HG03520 (cell line): Measurements from ENCODE around the gene VSTM2B.

Source experiments
- ATAC-seq: cut with Tn5 transposase; IDR thresholded peaks from one replicate; pipeline ENCODE4 v1.9.1; 2021; ENCODE audit warnings: mild to moderate bottlenecking, moderate library complexity; ENCODE audit not compliant: unreplicated experiment

VSTM2B gene

GRCh38 chr19:29495901-29496441 lies 29.8 kb upstream of the VSTM2B start:
- ATAC-seq, result no peak

DNA sequence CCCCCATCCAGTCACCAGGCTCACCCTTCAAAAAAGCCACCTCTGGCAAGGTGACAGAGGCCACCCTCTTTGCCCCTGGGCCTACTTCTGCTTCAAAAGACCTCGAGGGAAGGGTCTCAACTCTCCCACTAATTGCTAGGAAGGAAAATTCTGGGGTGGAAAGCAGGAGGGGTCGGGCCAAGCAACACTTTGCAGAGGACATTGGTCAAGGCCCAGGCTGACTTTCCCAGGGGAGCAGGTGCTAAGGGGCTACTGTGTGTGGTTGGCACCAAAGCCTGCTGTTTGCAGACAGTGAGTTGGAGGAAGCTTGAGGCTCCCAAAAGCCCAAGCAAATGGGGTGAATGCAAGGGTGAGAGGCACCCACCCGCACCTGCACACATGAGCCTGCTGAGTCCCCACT lies 28.6 kb upstream of the VSTM2B start:
- ATAC-seq, result no peak

DNA sequence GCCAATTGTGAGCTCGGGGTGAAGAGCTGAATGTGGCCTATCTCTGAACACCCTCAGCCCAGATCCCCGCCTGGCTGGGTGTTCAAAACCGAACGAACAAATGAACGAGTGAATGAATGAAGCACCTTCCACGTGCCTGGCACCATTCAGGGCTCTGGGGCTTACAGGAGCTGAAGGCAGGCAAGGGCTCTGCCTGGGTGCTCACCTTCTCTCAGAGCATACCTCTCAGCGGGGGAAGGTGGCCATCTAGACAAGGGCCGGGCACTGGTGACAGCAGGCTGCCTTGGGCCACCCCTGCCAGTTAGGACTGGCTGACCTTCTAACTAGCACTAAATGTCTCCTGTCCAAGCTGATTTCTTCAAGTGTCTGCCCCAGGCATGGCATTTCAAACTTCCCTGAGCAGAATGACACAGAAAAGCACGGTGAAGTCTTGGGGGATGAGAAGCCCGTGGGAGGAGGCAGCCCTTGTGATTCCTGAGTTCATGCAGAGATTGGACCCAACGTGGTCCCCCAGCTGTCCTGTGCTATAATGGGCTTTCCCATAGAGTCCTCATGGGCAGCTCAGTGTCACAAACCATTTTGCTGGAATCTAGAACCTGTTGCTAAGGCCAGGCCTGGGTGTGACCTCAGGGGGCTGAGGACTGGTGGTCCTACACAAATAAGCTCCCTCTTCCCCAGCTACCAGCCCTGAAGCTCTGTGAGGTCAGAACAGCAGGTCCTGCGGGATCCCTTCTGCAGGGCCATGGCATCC lies 27.9 kb upstream of the VSTM2B start:
- no peak for ATAC-seq

GRCh38 chr19:29499261-29499920 lies 26.4 kb upstream of the VSTM2B start:
- ATAC-seq, result no peak

GRCh38 chr19:29499921-29500590 lies 25.7 kb upstream of the VSTM2B start:
- no peak for ATAC-seq

GRCh38 chr19:29501816-29502580 lies 23.8 kb upstream of the VSTM2B start:
- no peak for ATAC-seq

GRCh38 chr19:29502581-29502850 lies 23.3 kb upstream of the VSTM2B start:
- no peak for ATAC-seq

GRCh38 chr19:29503140-29503758 lies 22.5 kb upstream of the VSTM2B start:
- ATAC-seq, result no peak

DNA sequence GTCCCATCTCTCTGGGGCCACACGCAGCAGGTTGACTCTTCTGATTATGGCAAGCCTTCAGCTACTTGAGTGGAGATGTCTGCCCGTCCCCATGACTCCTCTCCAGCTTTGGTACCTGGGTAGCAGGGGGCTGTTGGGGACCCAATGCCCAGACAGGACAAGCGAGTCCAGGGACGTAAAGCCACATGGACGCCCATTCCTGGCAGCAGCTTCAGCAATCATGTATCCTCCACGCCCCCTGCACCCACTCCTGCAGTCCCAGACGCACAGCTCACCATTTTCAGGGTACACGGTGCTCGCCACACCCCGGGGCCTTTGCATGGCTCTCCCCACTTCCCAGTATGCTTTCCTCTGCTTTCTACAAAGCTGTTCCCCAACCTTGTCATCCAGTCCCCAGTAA lies 22.0 kb upstream of the VSTM2B start:
- no peak for ATAC-seq

- ATAC-seq, result no peak
Observed at GRCh38 chr19:29504454-29504853, 21.3 kb upstream of the VSTM2B start.

DNA sequence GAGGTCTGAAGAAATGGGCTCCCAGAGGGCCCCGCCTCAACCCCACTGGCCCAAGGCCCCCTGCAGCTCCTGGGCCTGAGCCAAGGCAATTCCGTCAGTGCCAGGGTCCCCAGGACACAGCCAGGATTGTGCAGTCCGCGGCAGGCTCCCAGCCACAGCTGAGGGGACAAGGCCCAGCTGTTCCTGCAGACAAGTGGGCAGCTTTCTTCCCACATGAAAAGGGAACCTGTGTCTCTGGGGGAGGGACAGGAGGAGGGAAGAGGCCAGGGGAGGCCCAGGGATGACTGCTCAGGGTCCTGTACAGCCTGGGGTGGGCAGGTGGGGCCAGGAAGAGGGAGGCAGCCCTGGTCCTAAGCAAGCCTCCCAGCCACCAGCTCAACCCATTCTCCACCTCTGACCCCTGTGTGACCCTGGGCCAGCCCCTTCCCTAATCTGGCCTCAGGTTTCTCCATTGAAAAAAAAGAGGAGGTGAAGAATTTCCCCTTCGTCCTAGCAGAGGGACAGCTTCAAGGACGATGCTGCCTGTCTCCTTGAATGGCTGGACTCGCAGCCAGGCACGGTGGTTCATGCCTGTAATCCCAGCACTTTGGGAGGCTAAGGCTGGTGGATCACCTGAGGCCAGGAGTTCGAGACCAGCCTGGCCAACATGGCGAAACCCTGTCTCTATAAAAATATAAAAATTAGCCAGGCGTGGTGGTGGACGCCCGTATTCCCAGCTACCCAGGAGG lies 20.5 kb upstream of the VSTM2B start:
- no peak for ATAC-seq

GRCh38 chr19:29506619-29506911 lies 19.2 kb upstream of the VSTM2B start:
- no peak for ATAC-seq

- no peak for ATAC-seq
Observed at GRCh38 chr19:29507081-29507860, 18.5 kb upstream of the VSTM2B start.

GRCh38 chr19:29508181-29508580 lies 17.6 kb upstream of the VSTM2B start:
- ATAC-seq, result no peak

- ATAC-seq, result no peak
Observed at GRCh38 chr19:29509456-29509855, 16.3 kb upstream of the VSTM2B start.

- ATAC-seq, result no peak
Observed at GRCh38 chr19:29510701-29511265, 15.0 kb upstream of the VSTM2B start.

DNA sequence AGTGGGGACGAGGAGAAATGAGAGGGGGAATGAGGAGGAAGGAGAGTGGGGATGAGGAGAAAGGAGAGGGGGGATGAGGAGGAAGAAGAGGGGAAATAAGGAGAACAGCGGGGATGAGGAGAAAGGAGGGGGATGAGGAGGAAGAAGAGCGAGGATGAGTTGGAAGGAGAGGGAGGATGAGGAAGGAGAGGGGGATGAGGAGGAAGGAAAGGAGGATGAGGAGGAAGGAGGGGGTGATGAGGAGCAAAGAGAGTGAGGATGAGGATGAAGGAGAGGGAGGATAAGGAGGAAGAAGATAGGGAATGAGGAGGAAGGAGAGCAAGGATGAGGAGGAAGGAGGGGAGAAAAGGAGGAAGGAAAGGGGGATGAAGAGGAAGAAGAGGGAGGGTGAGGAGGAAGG lies 14.0 kb upstream of the VSTM2B start:
- no peak for ATAC-seq

DNA sequence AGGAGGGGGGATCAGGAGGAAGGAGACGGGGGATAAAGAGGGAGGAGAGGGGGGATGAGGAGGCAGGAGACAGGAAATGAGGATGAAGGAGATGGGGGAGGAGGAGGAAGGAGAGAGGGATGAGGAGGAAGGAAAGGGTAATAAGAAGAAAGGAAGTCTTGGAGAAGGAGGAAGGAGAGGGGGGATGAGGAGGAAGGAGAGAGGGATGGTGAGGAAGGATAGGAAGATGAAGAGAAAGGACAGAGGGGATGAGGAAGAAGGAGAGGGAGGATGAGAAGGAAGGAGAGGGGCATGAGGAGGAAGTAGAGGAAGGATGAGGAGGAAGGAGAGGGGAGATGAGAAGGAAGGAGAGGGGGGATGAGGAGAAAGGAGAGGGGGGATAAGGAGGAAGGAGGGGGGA lies 13.0 kb upstream of the VSTM2B start:
- ATAC-seq, result no peak

- no peak for ATAC-seq
Observed at GRCh38 chr19:29514525-29515232, 11.1 kb upstream of the VSTM2B start.
